ENCODE results near the gene TRAF6.
"Not testable (repeated sequence)": the region's sequence is repeated elsewhere in the genome, so short reads cannot be mapped to it uniquely, and the experiment has no call there.

TRAF6 gene

DNA sequence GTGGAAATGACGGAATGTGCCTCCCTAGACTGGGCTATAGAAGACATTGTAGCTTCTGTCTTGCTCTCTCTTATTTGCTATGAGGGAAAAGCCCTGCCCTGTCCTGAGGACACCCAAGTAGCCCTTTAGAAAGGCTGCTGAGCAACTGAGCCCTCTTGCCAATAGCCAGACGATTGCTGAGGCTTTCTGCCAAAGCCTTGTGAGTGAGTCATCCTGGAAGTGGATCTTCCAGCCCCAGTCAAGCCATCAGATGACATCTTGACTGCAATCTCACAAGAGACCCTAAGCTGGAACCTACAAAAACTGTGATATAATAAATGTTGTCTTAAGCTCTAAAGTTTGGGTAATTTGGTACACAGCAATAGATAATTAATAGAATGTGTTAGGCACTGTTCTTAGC is 3.9 kb upstream of the TRAF6 start:
- H3K27me3 ChIP-seq (ENCODE audit: control insufficient read depth in 1 of 2, insufficient read depth in 2 of 2, low read length in 2 of 2) = no peaks in the 10 kb centered on the region
- peaks cover 0 to 3% of the 10 kb centered on the region in 2 donors for H3K9me3 ChIP-seq (ENCODE audit: control insufficient read depth in 2 of 2, low read length in 2 of 2)
- peaks cover 3% of the 10 kb centered on the region for H3K4me1 ChIP-seq (ENCODE audit: control insufficient read depth, insufficient read depth, low read length)
- H3K27ac ChIP-seq (ENCODE audit: low read length) = no peak overlapping the region
- no peak overlapping the region for H3K4me3 ChIP-seq (ENCODE audit: low read length in 2 of 2)
- H3K36me3 ChIP-seq (ENCODE audit: control insufficient read depth in 2 of 2, insufficient read depth in 2 of 2, low read length in 2 of 2) = no peaks in the 10 kb centered on the region
- no peak overlapping the region for H3K9ac ChIP-seq (ENCODE audit: low read length in 2 of 2)

DNA sequence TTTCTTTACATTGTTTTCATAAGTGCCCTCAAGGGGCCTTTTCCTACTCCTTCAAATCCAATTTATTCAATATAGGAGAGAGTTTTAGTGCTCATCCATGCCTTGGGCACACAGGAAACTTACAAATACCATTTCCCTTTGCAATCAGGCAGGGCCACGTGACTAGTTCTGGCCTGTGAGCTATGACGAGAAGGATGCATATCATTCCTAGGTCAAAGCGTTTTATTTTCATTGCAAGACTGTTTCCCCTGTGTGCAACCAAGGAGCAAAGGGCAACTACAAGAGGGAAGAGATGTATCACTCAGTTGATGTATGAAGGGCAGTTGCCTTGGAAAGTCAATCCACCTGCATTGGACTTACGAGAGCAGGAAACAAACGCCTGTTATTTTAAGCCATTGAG is 1.9 kb upstream of the TRAF6 start:
- H3K4me1 ChIP-seq (ENCODE audit: control insufficient read depth, insufficient read depth, low read length) = peaks cover 6% of the 10 kb centered on the region
- peaks cover 0 to 3% of the 10 kb centered on the region in 2 donors for H3K9me3 ChIP-seq (ENCODE audit: control insufficient read depth in 2 of 2, low read length in 2 of 2)
- no peaks in the 10 kb centered on the region for H3K27me3 ChIP-seq (ENCODE audit: control insufficient read depth in 1 of 2, insufficient read depth in 2 of 2, low read length in 2 of 2)
- no peak overlapping the region for H3K9ac ChIP-seq (ENCODE audit: low read length in 2 of 2)
- H3K27ac ChIP-seq (ENCODE audit: low read length) = no peak overlapping the region
- H3K4me3 ChIP-seq (ENCODE audit: low read length in 2 of 2) = no peak overlapping the region
- no peaks in the 10 kb centered on the region for H3K36me3 ChIP-seq (ENCODE audit: control insufficient read depth in 2 of 2, insufficient read depth in 2 of 2, low read length in 2 of 2)

DNA sequence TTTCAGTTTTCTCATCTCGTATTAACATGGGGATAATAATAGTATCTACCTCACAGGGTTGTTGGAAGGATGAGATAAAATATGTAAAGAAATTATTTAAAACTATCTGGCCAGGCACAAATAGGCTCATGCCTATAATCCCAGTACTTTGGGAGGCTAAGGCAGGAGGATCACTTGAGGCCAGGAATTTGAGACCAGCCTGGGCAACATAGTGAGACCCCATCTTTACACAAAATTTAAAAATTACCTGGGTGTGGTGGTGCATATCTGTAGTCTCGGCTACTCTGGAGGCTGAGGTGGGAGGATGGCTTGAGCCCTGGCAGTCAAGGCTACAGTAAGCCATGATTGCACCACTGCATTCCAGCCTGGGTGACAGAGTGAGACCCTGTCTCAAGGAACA is 990 bp upstream of the TRAF6 start:
- H3K4me1 ChIP-seq (ENCODE audit: control insufficient read depth, insufficient read depth, low read length); H3K27ac ChIP-seq (ENCODE audit: low read length); H3K27me3 ChIP-seq (ENCODE audit: control insufficient read depth in 1 of 2, insufficient read depth in 2 of 2, low read length in 2 of 2); H3K9me3 ChIP-seq (ENCODE audit: control insufficient read depth in 2 of 2, low read length in 2 of 2); H3K36me3 ChIP-seq (ENCODE audit: control insufficient read depth in 2 of 2, insufficient read depth in 2 of 2, low read length in 2 of 2): not testable (repeated sequence)
- H3K9ac ChIP-seq (ENCODE audit: low read length in 2 of 2) = peak overlapping the region in 1 of 2 donors; percentile 92
- peak overlapping the region; percentile 95 to 96 for H3K4me3 ChIP-seq (ENCODE audit: low read length in 2 of 2)

DNA sequence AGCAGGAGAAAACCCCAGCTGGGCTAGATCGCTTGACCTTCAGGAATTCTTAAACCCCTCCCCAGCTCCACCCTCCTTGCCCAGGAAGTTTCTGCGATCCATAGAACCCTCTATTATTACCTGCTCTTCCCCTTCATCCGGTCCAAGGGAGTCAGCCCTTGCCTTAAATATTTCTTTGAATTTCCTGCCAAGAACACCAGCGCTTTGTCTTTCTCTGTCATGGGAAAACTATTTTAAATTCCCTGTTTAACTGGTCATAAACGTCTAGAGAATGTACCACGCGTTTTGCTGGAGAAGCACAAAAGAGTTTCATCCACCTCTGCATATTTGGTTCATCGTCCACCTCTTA is 496 bp upstream of the TRAF6 start:
- H3K27ac ChIP-seq (ENCODE audit: low read length) = peak overlapping the region; percentile 62
- peaks cover 0 to 3% of the 10 kb centered on the region in 2 donors for H3K9me3 ChIP-seq (ENCODE audit: control insufficient read depth in 2 of 2, low read length in 2 of 2)
- H3K4me1 ChIP-seq (ENCODE audit: control insufficient read depth, insufficient read depth, low read length) = peaks cover 6% of the 10 kb centered on the region
- H3K9ac ChIP-seq (ENCODE audit: low read length in 2 of 2) = peak overlapping the region; percentile 92 to 93
- H3K36me3 ChIP-seq (ENCODE audit: control insufficient read depth in 2 of 2, insufficient read depth in 2 of 2, low read length in 2 of 2) = no peaks in the 10 kb centered on the region
- H3K4me3 ChIP-seq (ENCODE audit: low read length in 2 of 2) = peak overlapping the region; percentile 95 to 96
- no peaks in the 10 kb centered on the region for H3K27me3 ChIP-seq (ENCODE audit: control insufficient read depth in 1 of 2, insufficient read depth in 2 of 2, low read length in 2 of 2)

DNA sequence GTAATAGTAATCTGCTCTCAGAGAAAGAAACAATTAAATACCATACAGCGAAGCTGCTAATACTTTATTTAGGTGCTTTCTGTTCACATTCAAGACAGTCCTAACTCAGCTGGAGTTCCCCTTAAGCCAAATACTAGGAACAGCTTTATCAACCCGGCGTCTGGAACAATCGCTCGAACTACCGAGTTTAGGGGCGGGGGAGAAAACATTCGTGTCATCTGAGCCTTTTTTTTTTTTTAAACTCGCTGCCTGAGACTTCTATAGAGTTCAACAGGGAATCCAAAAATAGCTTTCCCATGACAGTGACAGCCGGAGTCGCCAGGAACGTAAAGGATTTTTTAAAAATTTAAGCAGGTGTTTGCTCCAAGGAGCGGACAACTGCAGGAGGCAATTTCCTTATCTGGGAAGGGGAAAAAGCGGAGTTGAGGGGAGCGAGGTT is 852 bp downstream of the TRAF6 start:
- no peaks in the 10 kb centered on the region for H3K27me3 ChIP-seq (ENCODE audit: control insufficient read depth in 1 of 2, insufficient read depth in 2 of 2, low read length in 2 of 2)
- H3K4me1 ChIP-seq (ENCODE audit: control insufficient read depth, insufficient read depth, low read length) = peaks cover 6% of the 10 kb centered on the region
- peak overlapping the region; percentile 92 to 93 for H3K9ac ChIP-seq (ENCODE audit: low read length in 2 of 2)
- H3K9me3 ChIP-seq (ENCODE audit: control insufficient read depth in 2 of 2, low read length in 2 of 2) = peaks cover 0 to 3% of the 10 kb centered on the region in 2 donors
- peak overlapping the region; percentile 95 to 96 for H3K4me3 ChIP-seq (ENCODE audit: low read length in 2 of 2)
- peak overlapping the region; percentile 62 for H3K27ac ChIP-seq (ENCODE audit: low read length)
- H3K36me3 ChIP-seq (ENCODE audit: control insufficient read depth in 2 of 2, insufficient read depth in 2 of 2, low read length in 2 of 2) = no peaks in the 10 kb centered on the region

DNA sequence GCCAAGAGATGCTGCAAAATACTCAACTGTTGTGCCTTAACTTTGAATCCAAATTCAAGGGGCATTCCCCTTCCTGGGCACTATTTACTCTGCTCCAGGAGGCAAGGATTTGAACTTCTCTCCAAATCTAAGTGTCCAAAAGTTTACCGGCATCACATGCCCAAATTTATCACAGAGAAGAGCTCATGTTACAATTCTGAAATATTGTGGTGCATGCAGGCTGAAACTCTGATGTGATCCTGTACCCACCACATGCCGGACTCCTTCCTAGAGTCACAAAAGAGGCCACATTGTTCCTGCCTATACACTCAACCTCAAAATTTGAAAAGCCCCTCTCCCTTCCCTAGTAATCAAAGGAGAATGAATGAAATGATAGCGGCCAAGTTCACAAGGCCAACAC is 1.3 kb downstream of the TRAF6 start:
- Histone ChIP-seq H3K27ac (ENCODE audit: low read length) (no peak overlapping the region), H3K9ac (ENCODE audit: low read length in 2 of 2) (peak overlapping the region; percentile 92 to 93), H3K36me3 (ENCODE audit: control insufficient read depth in 2 of 2, insufficient read depth in 2 of 2, low read length in 2 of 2) (no peaks in the 10 kb centered on the region)

DNA sequence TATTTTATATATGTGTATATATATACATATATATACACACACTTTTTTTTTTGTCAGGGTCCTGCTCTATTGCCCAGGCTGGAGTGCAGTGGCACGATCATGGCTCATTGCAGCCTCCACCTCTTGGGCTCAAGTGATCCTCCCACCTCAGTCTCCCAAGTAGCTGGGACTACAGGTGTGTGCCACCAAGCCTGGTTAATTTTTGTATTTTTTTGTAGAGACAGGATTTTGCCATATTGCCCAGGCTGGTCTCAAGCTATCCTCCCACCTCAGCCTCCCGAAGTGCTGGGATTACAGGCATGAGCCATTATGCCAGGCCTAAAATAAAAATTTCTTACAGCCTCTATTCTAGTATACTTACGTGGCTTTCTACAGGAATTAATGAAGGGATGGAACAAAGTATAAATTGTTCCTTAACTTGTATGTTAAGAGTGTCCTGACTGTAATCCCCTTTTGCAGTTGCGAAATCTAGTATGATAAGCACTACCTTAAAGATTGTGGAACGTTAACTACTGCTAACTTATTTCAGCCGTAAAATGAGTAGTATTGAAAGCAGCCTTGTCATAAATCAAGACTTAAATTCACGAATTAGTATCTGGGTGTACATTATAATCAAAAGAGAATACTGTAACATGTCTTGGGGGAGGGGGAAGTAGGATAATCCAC is 2.1 kb downstream of the TRAF6 start:
- Histone ChIP-seq H3K27ac (ENCODE audit: low read length) (no peak overlapping the region), H3K9me3 (ENCODE audit: control insufficient read depth in 2 of 2, low read length in 2 of 2) (no peaks in the 10 kb centered on the region), H3K4me3 (ENCODE audit: low read length in 2 of 2) (peak overlapping the region in 1 of 2 donors; percentile 96), H3K9ac (ENCODE audit: low read length in 2 of 2) (no peak overlapping the region), H3K27me3 (ENCODE audit: control insufficient read depth in 1 of 2, insufficient read depth in 2 of 2, low read length in 2 of 2) (no peaks in the 10 kb centered on the region), H3K4me1 (ENCODE audit: control insufficient read depth, insufficient read depth, low read length) (peaks cover 6% of the 10 kb centered on the region), H3K36me3 (ENCODE audit: control insufficient read depth in 2 of 2, insufficient read depth in 2 of 2, low read length in 2 of 2) (no peaks in the 10 kb centered on the region)

More for the DNA sequence above, 1.3 kb downstream of the TRAF6 start:
- Histone ChIP-seq H3K9me3 (ENCODE audit: control insufficient read depth in 2 of 2, low read length in 2 of 2) (no peaks in the 10 kb centered on the region), H3K4me1 (ENCODE audit: control insufficient read depth, insufficient read depth, low read length) (peaks cover 6% of the 10 kb centered on the region), H3K4me3 (ENCODE audit: low read length in 2 of 2) (peak overlapping the region; percentile 95 to 96), H3K27me3 (ENCODE audit: control insufficient read depth in 1 of 2, insufficient read depth in 2 of 2, low read length in 2 of 2) (no peaks in the 10 kb centered on the region)

DNA sequence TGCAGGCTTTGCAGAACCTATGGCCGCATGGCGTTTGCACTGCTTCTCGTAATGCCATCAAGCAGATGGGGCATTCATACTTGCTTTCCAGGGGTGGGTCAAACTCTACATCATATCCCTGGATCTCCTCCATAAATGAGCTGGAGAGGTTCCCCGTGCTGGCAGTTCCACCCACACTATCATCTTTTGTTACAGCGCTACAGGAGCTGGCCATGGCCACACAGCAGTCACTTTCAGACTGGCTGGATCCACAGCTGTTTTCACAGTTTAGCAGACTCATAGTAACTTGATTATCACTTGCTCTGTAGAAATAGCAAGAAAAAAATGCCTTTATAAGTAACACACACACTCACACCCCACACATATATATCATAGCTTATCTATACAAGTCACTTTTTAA is 8.8 kb downstream of the TRAF6 start:
- Histone ChIP-seq H3K9ac (ENCODE audit: low read length in 2 of 2) (no peak overlapping the region), H3K27me3 (ENCODE audit: control insufficient read depth in 1 of 2, insufficient read depth in 2 of 2, low read length in 2 of 2) (no peaks in the 10 kb centered on the region), H3K9me3 (ENCODE audit: control insufficient read depth in 2 of 2, low read length in 2 of 2) (no peaks in the 10 kb centered on the region), H3K4me3 (ENCODE audit: low read length in 2 of 2) (no peak overlapping the region), H3K27ac (ENCODE audit: low read length) (no peak overlapping the region), H3K4me1 (ENCODE audit: control insufficient read depth, insufficient read depth, low read length) (peaks cover 4% of the 10 kb centered on the region), H3K36me3 (ENCODE audit: control insufficient read depth in 2 of 2, insufficient read depth in 2 of 2, low read length in 2 of 2) (peaks cover 13 to 26% of the 10 kb centered on the region in 2 donors)

DNA sequence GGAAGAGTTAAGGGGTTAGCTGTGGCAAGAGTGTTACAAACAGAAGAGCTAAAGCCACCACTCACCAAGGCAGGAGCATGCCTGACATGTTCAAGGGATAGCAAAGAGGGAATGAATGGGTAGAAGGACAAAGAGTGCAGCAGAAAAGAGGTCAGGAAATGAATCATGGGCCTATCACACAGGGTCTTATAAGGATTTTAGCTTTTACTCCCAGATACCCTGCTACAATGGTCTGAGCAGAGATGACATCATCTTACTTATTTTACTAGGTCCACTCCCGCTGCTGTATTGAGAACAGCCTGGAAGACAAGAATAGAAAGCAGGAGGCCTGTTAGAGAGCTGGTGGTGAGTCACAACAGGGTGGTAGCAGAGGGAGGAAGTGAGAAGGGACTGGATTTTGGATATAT is 9.8 kb downstream of the TRAF6 start:
- Histone ChIP-seq H3K9me3 (ENCODE audit: control insufficient read depth in 2 of 2, low read length in 2 of 2) (no peaks in the 10 kb centered on the region), H3K9ac (ENCODE audit: low read length in 2 of 2) (peak overlapping the region in 1 of 2 donors; percentile 14)

DNA sequence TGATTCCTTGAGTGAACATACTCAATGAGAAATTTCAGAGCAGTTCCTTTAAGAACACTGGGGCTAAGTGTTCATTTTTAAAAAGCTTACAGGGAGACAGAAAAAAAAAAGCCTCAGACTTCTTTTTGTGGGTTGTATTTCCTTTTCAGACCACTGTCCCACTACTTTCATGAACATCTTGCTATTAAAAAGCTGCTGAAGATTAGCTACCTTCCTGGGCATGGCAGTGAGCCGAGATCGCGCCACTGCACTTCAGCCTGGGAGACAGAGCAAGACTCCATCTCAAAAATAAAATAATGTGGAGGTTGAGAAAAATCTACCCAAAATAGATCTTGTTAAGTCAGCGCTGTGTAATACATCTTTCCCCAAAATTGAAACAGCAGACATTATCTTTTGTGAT is 10.8 kb downstream of the TRAF6 start:
- no peaks in the 10 kb centered on the region for H3K9me3 ChIP-seq (ENCODE audit: control insufficient read depth in 2 of 2, low read length in 2 of 2)
- H3K4me3 ChIP-seq (ENCODE audit: low read length in 2 of 2) = no peak overlapping the region
- no peaks in the 10 kb centered on the region for H3K27me3 ChIP-seq (ENCODE audit: control insufficient read depth in 1 of 2, insufficient read depth in 2 of 2, low read length in 2 of 2)
- H3K36me3 ChIP-seq (ENCODE audit: control insufficient read depth in 2 of 2, insufficient read depth in 2 of 2, low read length in 2 of 2) = peaks cover 14 to 26% of the 10 kb centered on the region in 2 donors
- H3K27ac ChIP-seq (ENCODE audit: low read length) = no peak overlapping the region
- no peak overlapping the region for H3K9ac ChIP-seq (ENCODE audit: low read length in 2 of 2)
- peaks cover 4% of the 10 kb centered on the region for H3K4me1 ChIP-seq (ENCODE audit: control insufficient read depth, insufficient read depth, low read length)

More for the DNA sequence above, 9.8 kb downstream of the TRAF6 start:
- peaks cover 13 to 26% of the 10 kb centered on the region in 2 donors for H3K36me3 ChIP-seq (ENCODE audit: control insufficient read depth in 2 of 2, insufficient read depth in 2 of 2, low read length in 2 of 2)
- H3K27me3 ChIP-seq (ENCODE audit: control insufficient read depth in 1 of 2, insufficient read depth in 2 of 2, low read length in 2 of 2) = no peaks in the 10 kb centered on the region
- peaks cover 4% of the 10 kb centered on the region for H3K4me1 ChIP-seq (ENCODE audit: control insufficient read depth, insufficient read depth, low read length)
- no peak overlapping the region for H3K27ac ChIP-seq (ENCODE audit: low read length)
- no peak overlapping the region for H3K4me3 ChIP-seq (ENCODE audit: low read length in 2 of 2)

DNA sequence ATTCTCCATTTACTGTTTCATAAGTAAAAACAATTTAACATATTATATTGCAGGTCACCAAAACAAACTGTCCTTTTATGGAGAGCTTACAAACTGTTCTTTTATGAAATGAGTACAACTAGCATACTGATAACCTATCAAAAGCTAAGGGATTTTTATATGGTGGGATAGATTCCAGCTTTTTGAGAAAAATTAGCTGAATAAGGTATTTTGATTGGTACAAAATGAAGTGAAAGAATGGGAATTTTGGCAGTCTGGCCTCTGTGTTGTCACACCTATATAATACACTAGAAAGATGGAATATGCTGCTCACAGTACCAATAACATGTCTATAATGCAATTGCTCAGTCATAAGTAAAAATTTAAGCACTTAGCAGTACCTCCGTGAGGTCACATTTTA is 11.4 kb downstream of the TRAF6 start:
- peaks cover 15 to 30% of the 10 kb centered on the region in 2 donors for H3K36me3 ChIP-seq (ENCODE audit: control insufficient read depth in 2 of 2, insufficient read depth in 2 of 2, low read length in 2 of 2)
- no peaks in the 10 kb centered on the region for H3K27me3 ChIP-seq (ENCODE audit: control insufficient read depth in 1 of 2, insufficient read depth in 2 of 2, low read length in 2 of 2)
- H3K9me3 ChIP-seq (ENCODE audit: control insufficient read depth in 2 of 2, low read length in 2 of 2) = no peaks in the 10 kb centered on the region
- no peak overlapping the region for H3K4me3 ChIP-seq (ENCODE audit: low read length in 2 of 2)
- H3K27ac ChIP-seq (ENCODE audit: low read length) = no peak overlapping the region
- H3K9ac ChIP-seq (ENCODE audit: low read length in 2 of 2) = no peak overlapping the region
- peaks cover 4% of the 10 kb centered on the region for H3K4me1 ChIP-seq (ENCODE audit: control insufficient read depth, insufficient read depth, low read length)

All from stomach smooth muscle (tissue), 2 donors.